ENCODE measurements around the gene FSIP2. TPM values are rescaled to one million over a fixed set of nuclear protein-coding genes. Genes with fewer than 3 reads are reported as not detected.
"Not testable (repeated sequence)": the region's sequence is repeated elsewhere in the genome, so short reads cannot be mapped to it uniquely, and the experiment has no call there.

The FSIP2 gene
- total RNA-seq, 1 donor from 2014 or later: 12.7 TPM

GRCh38 chr2:185860321-185860720, 121.7 kb downstream of the FSIP2 start:
- Histone ChIP-seq H4K20me1 (ENCODE audit: low read depth) (no peaks in the 10 kb centered on the region), H3K27ac (no peak overlapping the region), H3K9ac (no peak overlapping the region), H3K9me3 (ENCODE audit: low read depth) (no peaks in the 10 kb centered on the region), H2AFZ (replicated peaks) (no peak overlapping the region), H3K36me3 (no peaks in the 10 kb centered on the region), H3F3A (ENCODE audit: low read depth) (no peaks in the 10 kb centered on the region), H3K4me1 (no peaks in the 10 kb centered on the region), H3K27me3 (no peaks in the 10 kb centered on the region), H3K79me2 (ENCODE audit: low read depth) (no peaks in the 10 kb centered on the region), H3K4me3 (no peak overlapping the region), H3K4me2 (no peak overlapping the region)
- Mint-ChIP-seq H3K9me3 (peaks cover 5% of the 10 kb centered on the region), H3K27me3 (ENCODE audit: insufficient read depth, low read depth) (no peaks in the 10 kb centered on the region), H3K27ac (no peak overlapping the region), H3K4me3 (no peak overlapping the region), H3K4me1 (no peaks in the 10 kb centered on the region), H3K36me3 (no peaks in the 10 kb centered on the region)
- no peak for TF ChIP-seq EZH2phosphoT487 (IDR thresholded peaks at IDR 0.05)
- TF ChIP-seq CTCF (IDR thresholded peaks at IDR 0.05): no peak
- no peak for TF ChIP-seq EZH2 (IDR thresholded peaks at IDR 0.05)
- no peak for DNase-seq (ENCODE audit: low spot score)

GRCh38 chr2:185862657-185863398, 124.2 kb downstream of the FSIP2 start:
- H3K27me3 ChIP-seq: no peaks in the 10 kb centered on the region
- H3K27ac Mint-ChIP-seq: no peak overlapping the region
- no peaks in the 10 kb centered on the region for H3K27me3 Mint-ChIP-seq (ENCODE audit: insufficient read depth, low read depth)
- H3K4me1 Mint-ChIP-seq: no peaks in the 10 kb centered on the region
- H3K27ac ChIP-seq: no peak overlapping the region
- H4K20me1 ChIP-seq (ENCODE audit: low read depth): no peaks in the 10 kb centered on the region
- no peaks in the 10 kb centered on the region for H3K4me1 ChIP-seq
- no peak overlapping the region for H3K4me3 Mint-ChIP-seq
- H3K9ac ChIP-seq: no peak overlapping the region
- H3K4me2 ChIP-seq: no peak overlapping the region
- peaks cover 5% of the 10 kb centered on the region for H3K9me3 Mint-ChIP-seq
- H3F3A ChIP-seq (ENCODE audit: low read depth): no peaks in the 10 kb centered on the region
- no peaks in the 10 kb centered on the region for H3K79me2 ChIP-seq (ENCODE audit: low read depth)
- H3K9me3 ChIP-seq (ENCODE audit: low read depth): no peaks in the 10 kb centered on the region
- no peaks in the 10 kb centered on the region for H3K36me3 ChIP-seq
- DNase-seq (ENCODE audit: low spot score): no peak
- TF ChIP-seq EZH2phosphoT487 (IDR thresholded peaks at IDR 0.05) (no peak), EZH2 (IDR thresholded peaks at IDR 0.05) (no peak), CTCF (IDR thresholded peaks at IDR 0.05) (no peak)
- H3K36me3 Mint-ChIP-seq: no peaks in the 10 kb centered on the region
- H3K4me3 ChIP-seq: no peak overlapping the region
- H2AFZ ChIP-seq (replicated peaks): no peak overlapping the region

GRCh38 chr2:185864468-185865260, 126.1 kb downstream of the FSIP2 start:
- not testable (repeated sequence) for H3K36me3 ChIP-seq; H3K27me3 ChIP-seq; H2AFZ ChIP-seq (replicated peaks); H3K27ac ChIP-seq; DNase-seq (ENCODE audit: low spot score); H3K4me1 ChIP-seq; H3K36me3 Mint-ChIP-seq; H3K27ac Mint-ChIP-seq; H3K9me3 Mint-ChIP-seq; H3F3A ChIP-seq (ENCODE audit: low read depth); H3K79me2 ChIP-seq (ENCODE audit: low read depth); H4K20me1 ChIP-seq (ENCODE audit: low read depth); H3K4me2 ChIP-seq; H3K4me1 Mint-ChIP-seq; H3K9me3 ChIP-seq (ENCODE audit: low read depth); H3K27me3 Mint-ChIP-seq (ENCODE audit: insufficient read depth, low read depth); H3K9ac ChIP-seq
- H3K4me3 ChIP-seq: peak overlapping the region; percentile 17
- H3K4me3 Mint-ChIP-seq: peak overlapping the region; percentile 27
